ENCODE measurements around the gene OPHN1. TPM values are rescaled to one million over a fixed set of nuclear protein-coding genes. Genes with fewer than 3 reads are reported as not detected.

OPHN1 gene
- total and polyA plus RNA-seq, 2 donors (not counting 3 experiments of a cell fraction or from before 2014, with no cell fraction given): 3.9 to 6.7 TPM

- DNase-seq (ENCODE audit: low read depth, low spot score) (no peak), FAIRE-seq (no peak)
- no peaks in the 10 kb centered on the region for H3K36me3 ChIP-seq (ENCODE audit: control insufficient read depth in 2 of 2, extremely low read depth in 1 of 2, insufficient read depth in 2 of 2, low read length in 2 of 2)
- H3K4me1 ChIP-seq (ENCODE audit: control insufficient read depth, extremely low read depth, insufficient read depth, low read length): peaks cover under 1% of the 10 kb centered on the region
- intact Hi-C loops (cut with micrococcal nuclease): loop anchor here (5.0 kb wide), 1 partner anchor 608 kb away; no protein-coding TSS in a partner anchor
- H3K4me3 ChIP-seq (replicated peaks in 1 of 3; ENCODE audit: insufficient read depth in 1 of 3, low read depth in 1 of 3, low read length in 3 of 3): no peak overlapping the region
- no peaks in the 10 kb centered on the region for H3K79me2 ChIP-seq (ENCODE audit: control insufficient read depth, insufficient read depth, low read length)
- no peak overlapping the region for H2AFZ ChIP-seq (ENCODE audit: low read depth, low read length)
- H3K27me3 ChIP-seq (ENCODE audit: control insufficient read depth in 2 of 2, insufficient read depth in 2 of 2, low read length in 2 of 2): no peaks in the 10 kb centered on the region
- no peaks in the 10 kb centered on the region for H3K9me1 ChIP-seq (replicated peaks; ENCODE audit: control insufficient read depth, extremely low read depth, insufficient read depth, low read length)
- H3K9ac ChIP-seq (replicated peaks; ENCODE audit: extremely low read depth, insufficient read depth, low read length): no peak overlapping the region
- CTCF ChIA-PET: interaction anchor here (2.8 to 5.0 kb wide), 2 partner anchors 292 to 511 kb away, joined by 18 to 65 read pairs; no protein-coding TSS in a partner anchor
- POLR2A ChIA-PET: interaction anchor here (0.5 kb wide), 1 partner anchor 308 kb away, joined by 3 read pairs; no protein-coding TSS in a partner anchor
- H3K4me2 ChIP-seq (ENCODE audit: insufficient read depth, low read length): no peak overlapping the region
- TF ChIP-seq POLR2AphosphoS5 (IDR thresholded peaks at IDR 0.05; ENCODE audit: insufficient read depth, low read depth, low read length) (no peak), CTCF (IDR thresholded peaks at IDR 0.05; ENCODE audit: extremely low read depth in 1 of 2, insufficient read depth in 1 of 2, low read depth in 1 of 2, low read length in 2 of 2) (no peak), GATA2 (IDR thresholded peaks at IDR 0.05; ENCODE audit: insufficient read depth, insufficient read length, low read depth, low read length) (no peak), POLR2A (IDR thresholded peaks at IDR 0.05; ENCODE audit: low read depth, low read length) (no peak), MYC (IDR thresholded peaks at IDR 0.05; ENCODE audit: low read depth, low read length) (no peak), JUN (IDR thresholded peaks at IDR 0.05; ENCODE audit: borderline replicate concordance, insufficient read depth, insufficient read length, low read depth) (no peak), FOS (IDR thresholded peaks at IDR 0.05; ENCODE audit: borderline replicate concordance, insufficient read depth, low read length) (no peak), MAX (IDR thresholded peaks at IDR 0.05; ENCODE audit: insufficient read depth, insufficient read length) (no peak), EZH2 (IDR thresholded peaks at IDR 0.05; ENCODE audit: borderline replicate concordance, low read depth, low read length, severe bottlenecking) (no peak)
- BruUV-seq (replicated peaks): no TSS peak
- H4K20me1 ChIP-seq (replicated peaks; ENCODE audit: control insufficient read depth, extremely low read depth, insufficient read depth, low read length): no peaks in the 10 kb centered on the region
- no peaks in the 10 kb centered on the region for H3K9me3 ChIP-seq (replicated peaks; ENCODE audit: control insufficient read depth, insufficient read depth, low read length)
- H3K27ac ChIP-seq (ENCODE audit: insufficient read depth, low read depth, low read length): no peak overlapping the region
- dilution Hi-C loops (cut with MboI; ENCODE audit: extremely low pct_ligation_motif_present, low sequenced_read_pairs): no loop called here
These were observed 234.0 kb downstream of the OPHN1 start for GRCh38 chrX:68199062-68199848.

Measured in endothelial cell of umbilical vein (primary cell).